ENCODE measurements around the gene SPATS2L. TPM values are rescaled to one million over a fixed set of nuclear protein-coding genes. Genes with fewer than 3 reads are reported as not detected.

SPATS2L gene
- total RNA-seq, 1 experiment from 2014 or later = 112 TPM

DNA sequence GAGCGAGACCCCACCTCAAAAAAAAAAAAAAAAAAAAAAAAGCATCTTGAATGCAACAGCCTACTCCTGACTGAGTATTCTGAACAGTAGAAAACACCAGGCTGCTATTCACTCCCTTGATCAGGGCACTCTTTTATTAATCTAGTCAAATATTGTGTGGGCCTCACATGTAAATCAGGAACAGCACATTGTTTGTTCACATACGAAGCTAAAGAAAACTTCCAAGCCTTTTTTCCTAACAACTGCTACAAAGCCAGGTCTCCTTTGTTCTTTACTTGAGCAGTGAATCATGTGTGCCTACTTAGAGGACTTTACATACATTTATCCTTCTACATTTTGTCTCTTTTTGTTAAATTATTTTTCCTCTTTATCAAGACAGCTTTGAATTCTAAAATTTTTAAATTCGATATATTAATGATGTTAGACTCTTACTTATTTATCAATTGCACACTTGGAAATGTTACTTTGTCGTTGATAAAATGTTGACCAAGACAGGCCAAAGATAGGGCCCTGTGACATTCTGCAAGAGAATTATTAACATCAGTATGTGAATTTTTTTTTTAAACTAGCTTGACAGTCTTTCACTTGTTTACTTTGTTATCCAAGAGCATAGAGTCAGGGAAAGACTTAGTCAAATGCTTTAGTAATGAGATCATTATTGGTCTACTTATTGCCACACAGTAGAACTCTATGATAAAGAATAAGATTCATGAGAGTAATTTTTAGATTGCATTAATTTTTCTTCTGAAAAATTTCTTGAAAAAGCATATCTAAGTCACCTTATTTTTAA lies 13.2 kb downstream of the SPATS2L start:
- Mint-ChIP-seq H3K4me3 (no peak overlapping the region), H3K36me3 (no peaks in the 10 kb centered on the region), H3K9me3 (no peaks in the 10 kb centered on the region), H3K27ac (peak overlapping the region; percentile 68), H3K27me3 (ENCODE audit: low read depth) (no peaks in the 10 kb centered on the region), H3K4me1 (peaks cover 91% of the 10 kb centered on the region)
- ChIA-PET POLR2A (no interaction called here), CTCF (interaction anchor here (0.8 kb wide), 1 partner anchor 334 kb away, joined by 3 read pairs; no protein-coding TSS in a partner anchor)
- no peak for DNase-seq (ENCODE audit: low spot score)
- no peak for ATAC-seq
- TF ChIP-seq GABPB1 (CRISPR knock-in tag; IDR thresholded peaks at IDR 0.05) (peak; percentile 35; the same call in 1 of the 2 replicates), ZNF671 (CRISPR knock-in tag; IDR thresholded peaks at IDR 0.05) (no peak), NFYB (CRISPR knock-in tag; conservative IDR thresholded peaks at IDR 0.05; ENCODE audit: low read depth) (no peak)

DNA sequence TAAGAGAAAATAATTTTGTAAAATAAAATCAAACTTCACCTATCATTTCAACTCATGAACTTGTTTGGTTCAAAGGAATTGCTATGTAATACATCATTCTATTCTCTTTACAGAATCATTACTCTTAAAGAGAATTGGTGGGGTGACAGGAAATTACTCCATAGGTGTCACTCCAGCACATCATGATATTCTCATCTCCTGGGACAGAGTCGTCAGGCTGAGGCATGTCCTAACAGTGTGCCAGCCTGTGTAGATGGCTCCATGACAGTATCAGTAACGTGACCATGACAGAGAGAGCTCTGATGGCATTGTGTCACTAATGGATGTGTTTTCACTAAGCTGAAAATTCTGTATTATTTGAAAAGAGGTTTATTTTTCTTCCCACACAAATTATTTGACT lies 13.9 kb downstream of the SPATS2L start:
- CTCF ChIA-PET = no interaction called here
- H3K27me3 Mint-ChIP-seq (ENCODE audit: low read depth) = no peaks in the 10 kb centered on the region
- DNase-seq (ENCODE audit: low spot score) = no peak
- H3K4me3 Mint-ChIP-seq = no peak overlapping the region
- peaks cover 86% of the 10 kb centered on the region for H3K4me1 Mint-ChIP-seq
- no peak overlapping the region for H3K27ac Mint-ChIP-seq
- POLR2A ChIA-PET = no interaction called here
- TF ChIP-seq FOXP1 (CRISPR knock-in tag; IDR thresholded peaks at IDR 0.05; ENCODE audit: borderline replicate concordance) (no peak), GABPB1 (CRISPR knock-in tag; IDR thresholded peaks at IDR 0.05) (0 out of 2 replicates have a peak, but pooled peaks have one; percentile 1)
- H3K36me3 Mint-ChIP-seq = no peaks in the 10 kb centered on the region
- no peak for ATAC-seq
- no peaks in the 10 kb centered on the region for H3K9me3 Mint-ChIP-seq

DNA sequence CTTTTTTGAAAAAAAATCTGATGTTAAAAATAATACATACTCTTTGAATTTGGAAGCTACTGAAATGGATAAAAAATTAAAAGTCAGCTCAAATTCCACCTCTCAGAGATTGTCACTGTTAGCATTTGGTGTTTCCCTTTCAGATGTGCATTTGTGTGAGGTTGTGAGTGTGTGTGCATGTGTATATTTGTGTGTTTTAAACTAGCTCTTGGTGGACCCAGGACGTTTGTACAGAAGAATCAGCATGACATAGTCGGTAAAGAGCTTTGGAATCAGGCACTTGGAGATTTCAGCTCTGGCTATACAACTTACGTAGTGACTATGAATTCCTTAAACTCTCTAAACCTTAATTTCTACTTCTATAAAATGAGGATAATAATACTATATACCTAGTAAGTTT lies 14.5 kb downstream of the SPATS2L start:
- CTCF ChIA-PET = no interaction called here
- DNase-seq (ENCODE audit: low spot score) (no peak), ATAC-seq (no peak)
- Mint-ChIP-seq H3K4me3 (no peak overlapping the region), H3K27ac (peak overlapping the region; percentile 86), H3K36me3 (no peaks in the 10 kb centered on the region), H3K27me3 (ENCODE audit: low read depth) (no peaks in the 10 kb centered on the region), H3K9me3 (no peaks in the 10 kb centered on the region), H3K4me1 (peaks cover 83% of the 10 kb centered on the region)
- TF ChIP-seq ZNF263 (CRISPR knock-in tag; IDR thresholded peaks at IDR 0.05; ENCODE audit: low read depth) = no peak
- no peak for TF ChIP-seq SP1 (CRISPR knock-in tag; conservative IDR thresholded peaks at IDR 0.05)
- TF ChIP-seq ETV6 (CRISPR knock-in tag; IDR thresholded peaks at IDR 0.05) = no peak
- TF ChIP-seq EMX1 (CRISPR knock-in tag; IDR thresholded peaks at IDR 0.05) = no peak
- TF ChIP-seq, protein P1, sequence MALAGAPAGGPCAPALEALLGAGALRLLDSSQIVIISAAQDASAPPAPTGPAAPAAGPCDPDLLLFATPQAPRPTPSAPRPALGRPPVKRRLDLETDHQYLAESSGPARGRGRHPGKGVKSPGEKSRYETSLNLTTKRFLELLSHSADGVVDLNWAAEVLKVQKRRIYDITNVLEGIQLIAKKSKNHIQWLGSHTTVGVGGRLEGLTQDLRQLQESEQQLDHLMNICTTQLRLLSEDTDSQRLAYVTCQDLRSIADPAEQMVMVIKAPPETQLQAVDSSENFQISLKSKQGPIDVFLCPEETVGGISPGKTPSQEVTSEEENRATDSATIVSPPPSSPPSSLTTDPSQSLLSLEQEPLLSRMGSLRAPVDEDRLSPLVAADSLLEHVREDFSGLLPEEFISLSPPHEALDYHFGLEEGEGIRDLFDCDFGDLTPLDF (CRISPR knock-in tag; IDR thresholded peaks at IDR 0.05) = no peak
- no peak for TF ChIP-seq JAZF1 (CRISPR knock-in tag; IDR thresholded peaks at IDR 0.05)
- no peak for TF ChIP-seq TP53 (CRISPR knock-in tag; IDR thresholded peaks at IDR 0.05)
- no peak for TF ChIP-seq CREM (CRISPR knock-in tag; IDR thresholded peaks at IDR 0.05)
- TF ChIP-seq MYBL2 (CRISPR knock-in tag; IDR thresholded peaks at IDR 0.05) = no peak
- TF ChIP-seq, protein P2, sequence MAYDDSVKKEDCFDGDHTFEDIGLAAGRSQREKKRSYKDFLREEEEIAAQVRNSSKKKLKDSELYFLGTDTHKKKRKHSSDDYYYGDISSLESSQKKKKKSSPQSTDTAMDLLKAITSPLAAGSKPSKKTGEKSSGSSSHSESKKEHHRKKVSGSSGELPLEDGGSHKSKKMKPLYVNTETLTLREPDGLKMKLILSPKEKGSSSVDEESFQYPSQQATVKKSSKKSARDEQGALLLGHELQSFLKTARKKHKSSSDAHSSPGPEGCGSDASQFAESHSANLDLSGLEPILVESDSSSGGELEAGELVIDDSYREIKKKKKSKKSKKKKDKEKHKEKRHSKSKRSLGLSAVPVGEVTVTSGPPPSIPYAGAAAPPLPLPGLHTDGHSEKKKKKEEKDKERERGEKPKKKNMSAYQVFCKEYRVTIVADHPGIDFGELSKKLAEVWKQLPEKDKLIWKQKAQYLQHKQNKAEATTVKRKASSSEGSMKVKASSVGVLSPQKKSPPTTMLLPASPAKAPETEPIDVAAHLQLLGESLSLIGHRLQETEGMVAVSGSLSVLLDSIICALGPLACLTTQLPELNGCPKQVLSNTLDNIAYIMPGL (CRISPR knock-in tag; IDR thresholded peaks at IDR 0.05) = no peak
- no peak for TF ChIP-seq ESRRA (CRISPR knock-in tag; IDR thresholded peaks at IDR 0.05; ENCODE audit: borderline replicate concordance)
- TF ChIP-seq ZNF416 (CRISPR knock-in tag; IDR thresholded peaks at IDR 0.05) = no peak
- no peak for TF ChIP-seq GRHL2 (CRISPR knock-in tag; IDR thresholded peaks at IDR 0.05; ENCODE audit: insufficient replicate concordance, severe bottlenecking)
- TF ChIP-seq, protein P3, sequence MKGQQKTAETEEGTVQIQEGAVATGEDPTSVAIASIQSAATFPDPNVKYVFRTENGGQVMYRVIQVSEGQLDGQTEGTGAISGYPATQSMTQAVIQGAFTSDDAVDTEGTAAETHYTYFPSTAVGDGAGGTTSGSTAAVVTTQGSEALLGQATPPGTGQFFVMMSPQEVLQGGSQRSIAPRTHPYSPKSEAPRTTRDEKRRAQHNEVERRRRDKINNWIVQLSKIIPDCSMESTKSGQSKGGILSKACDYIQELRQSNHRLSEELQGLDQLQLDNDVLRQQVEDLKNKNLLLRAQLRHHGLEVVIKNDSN (CRISPR knock-in tag; IDR thresholded peaks at IDR 0.05) = no peak
- TF ChIP-seq TCF7 (CRISPR knock-in tag; IDR thresholded peaks at IDR 0.05; ENCODE audit: low read depth) = no peak
- TF ChIP-seq, protein P4, sequence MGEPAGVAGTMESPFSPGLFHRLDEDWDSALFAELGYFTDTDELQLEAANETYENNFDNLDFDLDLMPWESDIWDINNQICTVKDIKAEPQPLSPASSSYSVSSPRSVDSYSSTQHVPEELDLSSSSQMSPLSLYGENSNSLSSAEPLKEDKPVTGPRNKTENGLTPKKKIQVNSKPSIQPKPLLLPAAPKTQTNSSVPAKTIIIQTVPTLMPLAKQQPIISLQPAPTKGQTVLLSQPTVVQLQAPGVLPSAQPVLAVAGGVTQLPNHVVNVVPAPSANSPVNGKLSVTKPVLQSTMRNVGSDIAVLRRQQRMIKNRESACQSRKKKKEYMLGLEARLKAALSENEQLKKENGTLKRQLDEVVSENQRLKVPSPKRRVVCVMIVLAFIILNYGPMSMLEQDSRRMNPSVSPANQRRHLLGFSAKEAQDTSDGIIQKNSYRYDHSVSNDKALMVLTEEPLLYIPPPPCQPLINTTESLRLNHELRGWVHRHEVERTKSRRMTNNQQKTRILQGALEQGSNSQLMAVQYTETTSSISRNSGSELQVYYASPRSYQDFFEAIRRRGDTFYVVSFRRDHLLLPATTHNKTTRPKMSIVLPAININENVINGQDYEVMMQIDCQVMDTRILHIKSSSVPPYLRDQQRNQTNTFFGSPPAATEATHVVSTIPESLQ (CRISPR knock-in tag; IDR thresholded peaks at IDR 0.05) = no peak
- TF ChIP-seq, protein P5, sequence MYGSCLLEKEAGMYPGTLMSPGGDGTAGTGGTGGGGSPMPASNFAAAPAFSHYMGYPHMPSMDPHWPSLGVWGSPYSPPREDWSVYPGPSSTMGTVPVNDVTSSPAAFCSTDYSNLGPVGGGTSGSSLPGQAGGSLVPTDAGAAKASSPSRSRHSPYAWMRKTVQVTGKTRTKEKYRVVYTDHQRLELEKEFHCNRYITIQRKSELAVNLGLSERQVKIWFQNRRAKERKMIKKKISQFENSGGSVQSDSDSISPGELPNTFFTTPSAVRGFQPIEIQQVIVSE (CRISPR knock-in tag; IDR thresholded peaks at IDR 0.05; ENCODE audit: borderline replicate concordance) = no peak
- POLR2A ChIA-PET = interaction anchor here (0.6 to 1.4 kb wide), 3 partner anchors 31 to 155 kb away, joined by 3 to 12 read pairs (median 3); no protein-coding TSS in a partner anchor
